HepG2 (cell line): ENCODE measurements around the gene IFNA6. TPM values are rescaled to one million over a fixed set of nuclear protein-coding genes. Genes with fewer than 3 reads are reported as not detected.

Experiments used
- DZIP1 ChIP-seq: sonication (generic); formaldehyde crosslinking; IDR thresholded peaks from 2 replicates; pipeline ENCODE4 v1.5.0; 2020; ENCODE audit warnings: mild to moderate bottlenecking, missing genetic modification reagents
- GMEB2 ChIP-seq: IDR thresholded peaks from 2 replicates; pipeline ENCODE4 v1.6.1; 2016; ENCODE audit warnings: missing biosample characterization, missing genetic modification reagents, low read depth
- HINFP ChIP-seq: sonication (generic); formaldehyde crosslinking; IDR thresholded peaks from 2 replicates; pipeline ENCODE4 v1.4.0; 2020; ENCODE audit warnings: low read depth, mild to moderate bottlenecking, missing genetic modification reagents
- KIAA2018 ChIP-seq: sonication (generic); formaldehyde crosslinking; IDR thresholded peaks from 2 replicates; pipeline ENCODE4 v1.5.0; 2020; ENCODE audit warnings: mild to moderate bottlenecking, missing genetic modification reagents, borderline replicate concordance
- RNF219 ChIP-seq: sonication (generic); formaldehyde crosslinking; IDR thresholded peaks from 2 replicates; pipeline ENCODE4 v1.5.0; 2020; ENCODE audit warnings: mild to moderate bottlenecking, missing genetic modification reagents
- ZMYM3 ChIP-seq: sonication (generic); formaldehyde crosslinking; IDR thresholded peaks from 2 replicates; pipeline ENCODE4 v1.5.1; 2020; ENCODE audit warnings: mild to moderate bottlenecking, missing genetic modification reagents
- ZNF138 ChIP-seq: sonication (generic); formaldehyde crosslinking; IDR thresholded peaks from 2 replicates; pipeline ENCODE4 v1.5.0; 2020; ENCODE audit warnings: mild to moderate bottlenecking, low read depth, missing genetic modification reagents
- ZNF546 ChIP-seq: sonication (generic); formaldehyde crosslinking; conservative IDR thresholded peaks from 2 replicates; pipeline ENCODE4 v1.8.1; 2023; ENCODE audit warnings: mild to moderate bottlenecking, missing genetic modification reagents
- ZNF564 ChIP-seq: sonication (generic); formaldehyde crosslinking; IDR thresholded peaks from 2 replicates; pipeline ENCODE4 v1.8.1; 2023; ENCODE audit warnings: mild to moderate bottlenecking, missing genetic modification reagents
- ZNF746 ChIP-seq: sonication (generic); formaldehyde crosslinking; IDR thresholded peaks from 2 replicates; pipeline ENCODE4 v1.8.0; 2022; ENCODE audit warnings: mild to moderate bottlenecking, missing genetic modification reagents
- polyA plus RNA-seq, 8 experiments: library from polyadenylated mRNA; depleted of rRNA in 3 of 8; stranded (reverse) in 7 of 8; unstranded in 1 of 8; fragments of >200 nt; fragmentation: Illumina TruSeq in 4 of 8; extraction: Trizol in 4 of 8; gene quantifications; 2 replicates each; pipeline versions ENCODE4 v1.2.1 to v1.2.3, GENCODE V29; 2011 to 2016; ENCODE audit warnings: low read depth in 4 of 8, missing spikeins in 1 of 8, mixed read lengths in 1 of 8; ENCODE audit not compliant: insufficient read depth in 1 of 8
- total RNA-seq, 5 experiments: library from RNA; depleted of rRNA; stranded (reverse); fragments of >200 nt; fragmentation: Illumina TruSeq; extraction: Trizol; gene quantifications; 2 replicates each; pipeline ENCODE4 v1.2.3, GENCODE V29; 2016; ENCODE audit warnings: low read depth in 1 of 5

The IFNA6 gene
- total and polyA plus RNA-seq, 2 of the 13 experiments (the other 11 are each of a cell fraction or from before 2014, with no cell fraction given): not detected

GRCh38 chr9:21334701-21335632, 15.7 kb downstream of the IFNA6 start, which contains the start of gene KLHL9 (continued):
- TF ChIP-seq HINFP (CRISPR knock-in tag) (peak; percentile 16; the same call in 1 of the 2 replicates), ZNF546 (CRISPR knock-in tag) (no peak; the same call in 1 of the 2 replicates), ZNF564 (CRISPR knock-in tag) (peak; percentile 46; the same call in 1 of the 2 replicates), DZIP1 (CRISPR knock-in tag) (no peak), RNF219 (no peak), KIAA2018 (no peak), ZMYM3 (no peak), ZNF138 (CRISPR knock-in tag) (peak; percentile 37; the same call in 1 of the 2 replicates), ZNF746 (no peak; the same call in 1 of the 2 replicates), GMEB2 (CRISPR knock-in tag) (no peak)
